GM19193 (cell line): ENCODE results near the gene CD36.

Experiments used
- POLR2A ChIP-seq: IDR thresholded peaks from 4 replicates; pipeline ENCODE4 v1.6.1; 2011; ENCODE audit not compliant: insufficient read depth, insufficient read length; ENCODE audit errors: extremely low read depth

CD36 gene

DNA sequence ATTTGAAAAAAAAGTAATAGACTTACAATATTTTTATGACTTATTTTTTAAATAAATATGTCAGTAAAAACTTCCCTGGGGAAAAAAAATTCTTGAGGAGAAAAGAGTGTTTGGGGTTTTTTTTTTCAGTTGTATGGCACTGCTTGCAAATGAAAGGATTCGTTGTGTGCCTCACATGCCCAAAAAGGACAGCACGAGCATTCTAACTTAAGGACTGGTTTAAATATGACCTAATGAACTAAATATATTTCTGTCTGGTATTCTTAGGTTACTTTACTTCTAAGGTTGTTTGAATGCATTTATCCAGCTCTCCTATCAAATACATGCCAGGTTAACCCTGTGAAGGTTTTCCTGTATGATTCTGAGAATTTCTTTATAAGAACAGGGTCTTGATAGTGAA lies 988 bp upstream of the CD36 start:
- TF ChIP-seq POLR2A: no peak

DNA sequence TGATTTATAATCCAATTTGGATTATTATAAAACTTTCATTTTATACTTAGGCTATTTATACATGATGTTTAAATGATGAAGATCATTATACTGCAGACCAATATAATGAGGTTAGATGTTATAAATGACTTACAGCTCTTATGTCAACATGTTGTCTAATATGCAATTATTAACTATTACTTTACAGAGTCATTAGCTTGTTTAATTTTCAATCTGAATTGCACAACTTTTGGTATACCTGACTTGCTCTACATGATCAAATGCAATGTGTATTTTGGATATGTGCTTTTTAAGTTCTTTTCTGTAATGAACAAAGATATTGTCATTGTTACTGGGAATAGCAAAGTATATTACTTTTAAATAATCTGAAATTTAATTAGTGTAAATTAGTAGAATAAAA lies 569 bp downstream of the CD36 start:
- TF ChIP-seq POLR2A: no peak

DNA sequence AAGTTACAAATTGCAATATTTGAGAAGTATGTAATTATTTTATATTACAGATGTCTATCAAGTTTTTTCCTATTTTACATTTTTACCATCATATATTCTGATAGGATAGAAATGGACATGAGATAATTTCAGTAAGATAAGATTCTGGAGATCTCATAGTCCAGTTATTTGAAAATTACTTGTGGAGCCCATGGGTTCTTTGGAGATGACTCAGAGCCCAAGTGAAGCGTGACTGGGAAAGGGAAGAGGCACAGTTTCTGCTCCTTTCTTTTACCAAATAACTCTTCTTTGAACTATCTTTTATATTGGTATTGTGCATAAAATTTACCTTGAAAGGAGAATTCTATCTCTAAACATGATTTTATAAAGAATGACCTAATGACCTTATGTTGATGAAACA lies 2.4 kb downstream of the CD36 start:
- no peak for TF ChIP-seq POLR2A

DNA sequence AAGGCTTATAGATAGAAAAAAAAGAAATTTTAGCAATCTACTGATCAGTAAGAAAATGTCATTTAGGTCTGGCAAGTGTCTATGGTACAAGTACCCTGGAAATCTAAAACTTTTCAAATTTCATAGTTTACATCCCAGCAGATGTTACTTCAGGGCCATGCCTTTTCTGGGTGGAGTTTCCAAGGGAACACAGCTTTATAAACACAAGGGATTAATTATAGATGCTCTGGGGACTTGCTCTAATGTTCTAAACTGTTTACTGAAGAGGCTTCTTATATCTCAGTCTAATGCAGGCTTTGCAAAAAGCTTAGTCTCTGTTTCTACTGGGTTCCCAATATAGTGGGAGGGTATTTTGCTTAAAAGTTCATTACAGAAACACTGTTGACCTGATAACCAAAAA lies 3.1 kb downstream of the CD36 start:
- no peak for TF ChIP-seq POLR2A

DNA sequence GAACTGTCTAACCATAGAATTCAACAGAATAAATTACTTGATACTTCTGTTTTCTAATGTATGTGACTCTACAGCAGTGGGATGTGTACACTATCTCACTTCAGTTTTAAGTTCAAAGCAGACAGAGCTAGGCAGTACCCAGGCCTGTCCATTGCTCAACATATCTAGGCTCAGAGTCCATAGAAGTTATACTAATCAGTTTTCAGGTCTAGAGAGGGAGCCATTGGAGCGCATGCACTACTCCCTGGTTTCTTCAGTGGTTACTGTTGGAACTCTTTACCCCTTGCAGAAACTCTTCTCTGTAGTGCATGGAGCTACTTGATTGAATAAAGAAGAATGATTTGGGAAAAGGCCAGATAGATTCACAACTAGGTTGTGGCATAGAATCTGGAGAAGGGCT lies 4.4 kb downstream of the CD36 start:
- no peak for TF ChIP-seq POLR2A

DNA sequence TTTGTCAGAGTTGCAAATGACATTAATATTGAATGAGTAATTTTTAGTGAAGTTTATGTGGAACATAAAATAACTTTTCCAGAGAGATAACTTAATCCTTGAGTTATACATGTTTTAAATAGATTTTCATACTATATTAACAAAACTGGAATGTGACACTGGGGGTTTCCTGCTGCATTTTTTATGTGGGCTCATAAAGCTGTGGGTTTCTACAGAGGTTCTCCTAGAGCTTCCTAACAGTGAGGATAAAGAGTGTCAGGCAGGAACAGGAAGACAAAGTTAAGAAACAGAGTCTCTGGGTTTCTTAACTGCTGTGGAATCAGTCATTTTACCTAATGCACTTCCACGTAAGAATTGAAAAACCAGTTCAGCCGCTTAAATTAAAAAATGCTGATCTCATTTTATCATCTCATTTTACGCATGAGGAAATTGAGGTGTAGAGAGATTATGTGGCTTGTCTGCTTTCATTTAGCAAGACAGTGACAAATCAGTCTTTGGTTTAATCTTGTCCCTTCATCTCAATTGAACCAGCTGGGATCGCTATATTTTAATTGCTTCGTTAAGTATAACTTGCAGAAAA lies 5.0 kb downstream of the CD36 start:
- TF ChIP-seq POLR2A: no peak

DNA sequence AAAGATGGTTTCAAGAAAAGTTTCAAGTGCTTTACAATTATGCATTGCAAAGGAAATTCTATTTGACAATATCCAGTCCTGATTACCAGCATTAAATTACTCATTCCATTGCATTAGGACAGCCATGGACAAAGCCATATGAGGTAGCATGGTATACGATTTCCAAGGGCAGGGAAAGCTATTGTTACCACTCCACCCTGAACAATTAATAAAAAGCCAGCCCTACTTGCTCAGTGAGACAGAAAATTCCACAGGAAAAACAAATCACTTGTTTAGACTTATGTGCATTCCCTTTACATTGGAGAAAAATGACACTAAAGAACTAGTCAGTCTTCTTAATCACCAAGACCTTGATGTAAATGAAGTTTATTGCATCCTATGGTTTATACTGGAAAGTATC lies 5.6 kb downstream of the CD36 start:
- no peak for TF ChIP-seq POLR2A

DNA sequence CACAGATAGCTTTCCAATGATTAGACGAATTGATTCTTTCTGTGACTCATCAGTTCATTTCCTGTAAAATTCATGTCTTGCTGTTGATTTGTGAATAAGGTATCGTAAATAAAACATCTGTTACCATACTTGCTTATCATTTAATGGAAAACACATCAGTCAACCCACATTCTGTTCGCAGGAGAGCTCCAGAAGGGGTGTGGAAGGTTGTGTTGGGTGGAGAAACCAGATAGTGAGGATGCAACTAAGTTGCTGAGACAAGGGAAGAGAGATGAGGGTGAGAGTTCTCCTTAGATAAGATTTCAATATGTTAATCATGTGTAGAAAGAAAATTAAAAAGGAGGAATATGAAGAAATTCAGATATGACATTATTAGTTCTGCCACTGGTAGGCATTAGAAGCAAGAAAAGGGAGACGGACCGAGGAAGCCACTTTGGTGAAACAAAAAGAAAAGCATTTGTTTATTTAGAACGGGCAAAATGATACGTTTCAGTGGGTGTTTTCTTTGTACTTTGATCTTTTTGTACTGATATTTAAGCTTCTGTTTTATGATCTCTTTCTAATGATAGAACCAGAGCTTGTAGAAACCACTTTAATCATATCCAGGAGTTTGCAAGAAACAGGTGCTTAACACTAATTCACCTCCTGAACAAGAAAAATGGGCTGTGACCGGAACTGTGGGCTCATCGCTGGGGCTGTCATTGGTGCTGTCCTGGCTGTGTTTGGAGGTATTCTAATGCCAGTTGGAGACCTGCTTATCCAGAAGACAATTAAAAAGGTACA lies 7.8 kb downstream of the CD36 start:
- TF ChIP-seq POLR2A: no peak

DNA sequence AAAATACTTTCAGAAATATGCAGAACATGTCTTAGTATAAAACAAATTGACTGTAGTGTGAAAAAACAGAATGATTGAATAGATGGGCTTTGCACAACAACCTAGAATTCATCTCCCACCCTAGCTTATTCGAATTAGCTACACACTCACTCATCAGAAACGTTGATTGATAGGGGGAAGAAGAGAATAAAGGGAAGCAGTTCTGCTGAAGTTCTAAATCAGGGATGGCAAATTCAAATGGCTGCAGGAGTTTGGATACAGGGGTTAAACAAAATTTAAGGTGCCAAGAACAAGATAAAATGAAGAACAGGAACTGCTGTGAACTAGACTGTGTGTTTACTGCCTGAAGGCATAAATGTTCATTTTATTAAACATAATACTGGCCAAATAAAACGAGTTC lies 9.0 kb downstream of the CD36 start:
- no peak for TF ChIP-seq POLR2A

DNA sequence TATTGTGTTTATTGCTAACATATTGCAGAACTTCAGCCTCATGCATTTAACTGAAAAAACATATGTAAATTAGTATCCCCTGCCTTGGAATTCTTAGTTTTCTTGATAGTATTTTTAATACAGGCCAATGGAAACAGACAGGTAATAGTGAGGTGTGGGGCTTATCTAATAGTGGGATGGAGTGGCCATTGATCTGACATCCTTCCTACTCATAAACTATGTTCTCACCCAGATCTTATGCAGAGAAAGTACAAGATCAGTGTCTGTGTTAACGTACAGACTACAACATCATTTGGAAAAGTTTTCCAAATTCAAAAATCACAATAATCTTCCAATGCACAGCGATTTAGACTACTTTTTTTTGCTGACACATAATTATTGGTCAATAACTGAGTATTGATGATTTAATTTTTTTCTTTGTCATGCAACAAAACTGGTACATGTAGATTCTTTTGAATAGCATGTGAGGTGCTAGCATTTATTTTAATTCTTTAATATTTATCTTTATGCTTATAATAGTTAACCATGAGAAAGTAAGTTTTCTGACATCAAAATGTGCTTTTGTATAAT lies 9.7 kb downstream of the CD36 start:
- TF ChIP-seq POLR2A: no peak

DNA sequence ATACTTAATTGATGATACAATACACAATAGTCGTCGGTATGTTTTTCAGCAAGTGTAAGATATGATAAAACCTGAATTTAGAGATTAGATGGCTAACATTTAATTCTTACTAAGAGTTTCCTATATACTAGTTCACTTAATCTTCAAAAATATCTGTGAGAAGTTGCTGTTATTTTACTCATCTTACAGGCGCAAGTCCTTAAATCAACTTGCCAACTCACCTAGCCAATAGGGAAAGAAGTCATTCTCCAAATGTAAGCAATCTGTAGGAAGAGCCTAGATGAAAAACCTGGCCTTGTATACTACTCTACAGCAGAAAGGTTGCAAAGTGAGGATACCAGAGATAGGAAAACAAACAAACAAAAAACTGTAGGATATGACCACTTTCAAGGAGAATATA lies 10.6 kb downstream of the CD36 start:
- no peak for TF ChIP-seq POLR2A

DNA sequence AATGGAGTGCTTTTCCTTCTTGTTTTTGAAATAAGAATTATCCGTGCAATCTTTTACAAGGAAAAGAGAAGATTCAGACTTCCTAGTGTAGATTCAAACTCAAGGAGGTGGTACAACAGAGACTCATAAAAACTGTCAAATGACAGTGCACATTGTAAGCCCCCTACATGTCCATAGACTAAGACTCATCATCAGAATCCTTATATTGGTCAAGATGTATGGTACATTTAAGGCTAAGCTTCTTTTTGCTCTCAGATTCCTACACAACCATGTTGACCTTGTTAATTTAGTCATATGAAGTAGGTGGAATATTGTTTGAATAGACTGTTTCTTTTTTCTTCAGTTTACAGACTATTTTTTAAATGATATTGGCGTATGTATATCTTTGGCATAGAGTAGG lies 11.6 kb downstream of the CD36 start:
- no peak for TF ChIP-seq POLR2A

DNA sequence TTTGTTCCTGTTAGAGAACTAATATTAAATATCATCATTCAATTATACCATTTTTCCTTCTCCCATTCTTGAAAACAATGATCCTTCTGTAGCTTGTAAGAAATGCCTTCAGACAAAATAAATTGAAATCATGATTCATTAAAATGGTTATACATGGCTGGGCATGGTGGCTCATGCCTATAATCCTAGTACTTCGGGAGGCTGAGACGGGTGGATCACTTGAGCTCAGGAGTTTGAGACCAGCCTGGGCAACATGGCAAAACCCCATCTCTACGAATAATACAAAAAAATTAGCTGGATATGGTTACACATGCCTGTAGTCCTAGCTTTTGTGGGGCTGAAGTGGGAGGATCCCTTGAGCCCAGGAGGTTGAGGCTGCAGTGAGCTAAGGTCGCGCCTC lies 13.0 kb downstream of the CD36 start:
- no peak for TF ChIP-seq POLR2A

DNA sequence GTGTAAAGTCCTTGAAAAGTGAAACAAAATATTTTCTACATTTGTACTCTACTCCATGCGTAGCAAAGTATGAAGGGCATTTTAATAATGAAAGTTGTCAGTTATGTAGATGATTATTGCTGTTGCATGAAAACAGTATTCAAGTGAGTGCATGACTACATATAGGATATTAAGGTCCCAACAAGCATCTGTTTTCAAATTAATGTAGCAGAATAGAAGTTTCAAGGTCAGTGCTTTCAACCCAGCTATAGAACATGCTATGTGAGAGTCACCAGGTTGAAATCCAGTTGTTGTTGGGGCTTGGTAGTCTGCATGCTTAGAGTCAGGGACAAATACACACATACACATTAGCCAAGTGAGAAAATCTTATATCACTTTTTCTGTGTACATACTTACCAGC lies 14.8 kb downstream of the CD36 start:
- no peak for TF ChIP-seq POLR2A

DNA sequence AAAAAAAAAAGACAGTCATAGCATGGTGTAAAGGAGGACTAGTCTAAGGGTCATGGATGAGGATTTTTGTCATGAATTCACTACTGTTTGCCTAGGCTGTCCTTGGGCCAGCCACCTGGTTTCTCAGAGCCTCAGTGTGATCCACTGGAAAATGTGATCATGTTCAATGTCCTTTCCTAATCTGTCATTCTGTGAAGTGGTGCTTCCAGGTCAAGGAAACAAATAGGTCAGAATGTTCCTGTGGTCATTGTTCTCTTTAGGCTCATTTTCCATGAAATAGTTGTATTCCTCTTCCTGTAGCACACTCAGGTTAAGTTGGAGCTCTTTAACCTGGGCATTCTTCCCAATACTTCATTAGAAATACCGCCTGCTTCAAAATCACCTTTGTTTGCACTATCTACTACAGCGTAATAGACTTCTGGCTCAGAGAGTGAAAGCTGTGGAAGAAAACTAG lies 16.5 kb downstream of the CD36 start:
- no peak for TF ChIP-seq POLR2A

DNA sequence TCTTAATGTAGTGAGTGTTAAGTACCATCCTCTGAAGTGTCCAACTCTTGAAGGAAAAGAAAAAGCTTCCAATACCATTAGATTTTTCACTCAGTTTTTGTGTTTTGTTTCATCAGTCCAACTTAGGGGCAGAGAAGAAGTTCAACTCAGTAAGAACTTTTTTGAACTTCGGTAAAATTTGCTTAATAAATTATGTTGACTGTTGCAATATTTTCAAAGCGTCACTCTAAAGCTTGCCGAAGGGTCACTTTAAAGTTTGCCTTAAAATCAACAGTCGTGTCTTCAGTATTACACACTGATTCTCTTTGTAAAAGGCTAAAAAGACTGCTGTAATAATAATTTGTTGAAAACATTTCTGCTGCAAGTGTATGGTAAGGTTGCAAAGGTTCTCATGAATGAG lies 17.6 kb downstream of the CD36 start:
- no peak for TF ChIP-seq POLR2A
